CD4-positive, alpha-beta T cell treated with Interleukin-21 for 1 hour (primary cell): ENCODE data around the gene CARD11.

Source experiments
- DNase-seq: peaks from one replicate; pipeline ENCODE4 v3.0.0-alpha.2; 2020

Gene CARD11

DNA sequence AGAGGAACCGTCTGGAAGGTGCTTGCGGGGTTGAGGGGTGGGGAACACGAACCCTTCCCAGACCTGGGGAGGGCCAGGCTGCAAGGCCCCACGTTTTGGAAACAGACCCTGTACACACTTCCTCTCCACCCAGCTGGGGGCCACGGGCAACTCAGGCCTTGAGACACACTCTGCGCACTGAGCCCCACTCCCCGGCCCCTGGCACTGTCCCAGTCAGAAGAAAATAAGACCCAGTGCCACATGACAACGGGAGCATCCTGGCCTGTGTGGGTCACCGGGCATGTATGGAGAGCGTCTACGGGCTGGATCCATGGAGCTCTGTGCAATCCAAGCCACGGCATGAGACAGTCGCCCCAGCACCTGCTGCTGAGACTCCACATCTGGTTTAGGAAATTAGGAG lies 63.7 kb downstream of the CARD11 start:
- DNase-seq: no peak

DNA sequence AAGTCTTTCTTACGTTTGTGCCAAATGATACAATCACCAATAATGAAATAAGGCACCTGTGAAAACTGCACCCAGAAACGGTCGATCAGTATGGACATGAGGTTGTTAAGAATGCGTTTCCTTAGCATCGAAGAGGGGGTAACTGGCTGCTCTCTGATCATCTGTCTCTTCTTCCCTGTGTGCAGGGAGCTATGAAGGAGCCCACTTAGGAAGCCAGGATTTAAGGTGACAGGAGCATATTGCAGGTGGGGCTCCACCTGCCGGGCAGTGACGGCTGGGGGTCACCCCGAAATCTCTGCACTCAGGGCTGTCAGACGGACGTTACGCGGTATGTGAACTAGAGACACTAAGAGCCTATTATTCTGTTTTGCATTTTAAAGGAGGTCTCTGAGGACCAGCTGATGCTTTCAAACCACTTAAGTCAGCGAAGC lies 64.5 kb downstream of the CARD11 start:
- no peak for DNase-seq

DNA sequence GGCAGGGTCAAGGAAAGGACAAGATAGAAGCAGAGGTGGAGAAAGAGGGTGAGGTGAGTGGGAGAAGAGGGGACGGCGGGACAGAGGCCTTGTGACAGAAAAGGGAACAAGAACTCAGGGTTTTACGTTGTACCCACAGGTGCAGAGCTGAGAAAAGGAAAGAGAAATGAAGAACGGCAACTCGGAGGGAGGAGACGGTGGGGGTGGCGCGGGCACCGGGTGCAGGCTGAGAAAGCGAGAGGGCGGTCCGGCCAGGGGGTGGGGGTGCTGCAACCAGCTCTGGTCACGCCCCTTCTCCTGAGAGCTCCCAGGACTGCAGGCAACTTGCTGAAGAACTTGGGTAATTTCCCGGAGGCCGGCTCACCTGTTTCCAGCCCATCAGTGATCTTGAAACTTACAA lies 65.3 kb downstream of the CARD11 start:
- DNase-seq: peak; percentile 71

DNA sequence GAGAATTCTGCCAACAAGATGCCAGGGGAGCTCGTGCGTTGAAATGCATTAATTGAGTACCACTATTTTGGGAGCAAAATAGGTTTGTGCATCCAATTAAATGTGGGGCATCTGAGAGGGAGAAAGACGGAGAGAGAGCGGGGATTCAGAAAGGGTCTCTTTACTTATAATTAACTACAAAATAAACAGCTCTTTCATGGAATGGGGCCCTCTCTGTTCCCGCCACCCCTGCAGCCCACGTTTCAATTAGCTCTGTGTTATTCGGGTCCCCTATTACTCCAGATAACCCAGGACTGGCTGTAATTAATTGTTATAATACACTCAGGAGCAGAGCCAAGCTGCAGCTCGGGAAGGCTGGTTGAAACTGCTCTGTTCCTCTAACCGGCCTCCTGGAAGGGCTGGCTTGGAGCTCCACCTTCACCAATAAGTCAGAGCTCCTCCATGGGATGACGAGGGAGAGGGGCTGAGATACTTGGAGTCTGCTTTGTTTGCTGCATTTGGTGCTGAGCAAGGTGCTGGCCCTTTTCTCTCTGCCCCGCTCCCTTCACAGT lies 67.8 kb downstream of the CARD11 start:
- DNase-seq: no peak

DNA sequence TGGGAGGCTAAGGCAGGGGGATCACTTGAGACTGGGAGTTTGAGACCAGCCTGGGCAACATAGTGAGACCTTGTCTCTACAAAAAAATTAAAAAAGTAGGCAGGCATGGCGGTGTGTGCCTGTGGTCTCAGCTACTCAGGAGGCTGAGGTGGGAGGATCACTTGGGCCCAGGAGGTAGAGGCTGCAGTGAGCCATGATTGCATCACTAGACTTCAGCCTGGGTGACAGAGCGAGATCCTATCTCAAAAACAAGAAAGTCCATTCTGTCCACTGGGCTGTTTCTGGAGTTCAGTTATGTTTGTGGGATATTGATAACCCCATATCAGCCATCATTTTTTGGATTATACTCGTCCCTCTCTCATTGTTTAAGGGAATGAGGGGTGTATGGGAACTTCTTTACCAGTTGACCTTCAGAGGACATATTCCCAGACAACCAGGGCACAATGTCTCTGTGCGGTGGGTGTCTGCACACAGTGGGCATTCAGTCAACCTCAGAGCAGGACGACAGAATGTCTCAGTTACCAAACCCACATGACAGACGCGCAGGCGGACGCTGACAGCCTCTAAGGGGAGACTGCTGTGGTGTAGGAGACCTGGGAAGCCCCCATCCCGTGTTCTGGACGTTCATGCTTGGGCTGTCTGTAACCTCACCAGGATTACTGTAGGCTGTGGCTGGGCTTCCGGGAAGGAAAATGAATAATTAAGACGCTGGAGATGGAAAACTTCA lies 69.4 kb downstream of the CARD11 start:
- no peak for DNase-seq

DNA sequence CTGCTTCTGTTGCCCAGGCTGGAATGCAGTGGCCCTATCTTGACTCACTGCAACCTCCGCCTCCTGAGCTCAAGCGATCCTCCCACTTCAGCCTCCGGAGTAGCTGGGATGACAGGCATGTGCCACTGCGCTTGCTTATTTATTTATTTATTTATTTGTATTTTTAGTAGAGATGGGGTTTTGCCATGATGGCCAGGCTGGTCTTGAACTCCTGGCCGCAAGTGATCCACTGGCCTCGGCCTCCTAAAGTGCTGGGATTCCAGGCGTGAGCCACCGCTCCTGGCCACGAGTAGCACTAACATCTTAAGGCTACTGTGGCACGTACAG lies 70.9 kb downstream of the CARD11 start:
- no peak for DNase-seq

DNA sequence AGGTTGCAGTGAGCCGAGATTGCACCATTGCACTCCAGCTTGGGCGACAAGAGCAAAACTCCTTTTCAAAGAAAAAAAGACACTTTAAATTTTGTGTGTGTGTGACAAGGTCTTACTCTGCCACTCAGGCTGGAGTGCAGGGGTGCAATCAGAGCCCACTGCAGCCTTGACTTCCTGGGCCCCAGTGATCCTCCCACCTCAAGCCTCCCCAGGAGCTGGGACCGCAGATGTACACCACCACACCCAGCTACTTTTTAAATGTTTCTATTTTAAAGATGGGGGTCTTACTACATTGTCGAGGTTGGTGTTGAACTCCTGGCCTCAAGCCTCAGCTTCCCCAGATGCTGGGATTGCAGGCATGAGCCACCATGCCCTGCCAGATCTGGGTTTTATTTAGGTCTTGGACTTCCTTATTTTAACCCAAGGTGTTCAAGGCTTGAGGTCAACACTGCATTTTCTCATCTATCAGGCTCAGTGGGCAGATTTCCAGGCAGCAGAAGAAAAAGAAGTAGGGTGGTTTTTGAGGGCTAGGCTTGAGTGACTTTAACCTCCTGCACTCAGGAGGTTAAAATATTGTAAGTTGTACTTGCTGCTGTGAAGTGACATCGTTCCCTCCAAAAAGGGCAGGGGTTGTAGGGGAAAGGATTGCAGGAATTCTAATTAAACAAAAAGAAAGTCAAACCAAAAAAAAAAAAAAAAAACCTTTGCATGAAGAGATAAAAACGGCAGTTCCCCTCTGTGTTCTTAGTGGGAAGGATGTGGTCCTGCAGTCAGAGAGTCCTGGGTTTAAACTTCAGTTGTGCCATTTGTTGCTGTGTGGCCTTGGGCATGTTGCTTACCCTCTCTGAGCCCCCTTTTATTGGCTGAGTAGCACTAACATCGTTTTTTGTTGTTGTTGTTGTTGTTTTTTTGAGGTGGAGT lies 71.5 kb downstream of the CARD11 start:
- no peak for DNase-seq

DNA sequence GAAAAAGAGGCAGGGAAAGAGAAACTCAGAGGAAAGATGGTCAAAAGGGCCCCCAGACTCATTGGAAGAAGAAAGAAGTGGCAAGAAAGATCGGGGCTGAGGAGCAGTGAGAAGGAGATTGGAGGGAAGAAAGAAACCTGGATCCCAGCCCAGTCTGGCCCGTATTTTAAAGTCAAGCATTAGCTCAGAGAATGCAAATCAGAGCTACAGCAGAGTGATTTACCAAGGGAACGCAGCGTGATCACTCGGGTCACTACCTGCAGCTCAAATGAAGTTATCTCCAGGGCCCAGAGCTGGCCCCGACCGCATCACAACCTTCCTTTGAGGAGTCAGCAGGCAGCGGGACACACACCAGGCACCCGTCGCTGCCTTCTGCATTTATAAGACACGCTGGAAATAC lies 72.8 kb downstream of the CARD11 start:
- no peak for DNase-seq

DNA sequence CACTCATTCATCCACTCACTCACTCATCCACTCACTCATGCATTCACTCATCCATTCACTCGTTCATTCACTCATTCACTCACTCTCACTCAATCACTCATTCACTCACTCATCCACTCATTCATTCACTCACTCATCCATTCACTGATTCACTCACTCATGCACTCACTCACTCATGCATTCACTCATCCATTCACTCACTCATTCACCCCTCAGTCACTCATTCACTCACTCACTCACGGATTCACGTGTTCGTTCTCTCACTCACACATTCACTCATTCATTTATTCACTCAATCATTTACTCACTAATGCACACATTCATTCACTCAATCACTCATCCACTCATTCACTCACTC lies 73.4 kb downstream of the CARD11 start:
- DNase-seq: no peak

DNA sequence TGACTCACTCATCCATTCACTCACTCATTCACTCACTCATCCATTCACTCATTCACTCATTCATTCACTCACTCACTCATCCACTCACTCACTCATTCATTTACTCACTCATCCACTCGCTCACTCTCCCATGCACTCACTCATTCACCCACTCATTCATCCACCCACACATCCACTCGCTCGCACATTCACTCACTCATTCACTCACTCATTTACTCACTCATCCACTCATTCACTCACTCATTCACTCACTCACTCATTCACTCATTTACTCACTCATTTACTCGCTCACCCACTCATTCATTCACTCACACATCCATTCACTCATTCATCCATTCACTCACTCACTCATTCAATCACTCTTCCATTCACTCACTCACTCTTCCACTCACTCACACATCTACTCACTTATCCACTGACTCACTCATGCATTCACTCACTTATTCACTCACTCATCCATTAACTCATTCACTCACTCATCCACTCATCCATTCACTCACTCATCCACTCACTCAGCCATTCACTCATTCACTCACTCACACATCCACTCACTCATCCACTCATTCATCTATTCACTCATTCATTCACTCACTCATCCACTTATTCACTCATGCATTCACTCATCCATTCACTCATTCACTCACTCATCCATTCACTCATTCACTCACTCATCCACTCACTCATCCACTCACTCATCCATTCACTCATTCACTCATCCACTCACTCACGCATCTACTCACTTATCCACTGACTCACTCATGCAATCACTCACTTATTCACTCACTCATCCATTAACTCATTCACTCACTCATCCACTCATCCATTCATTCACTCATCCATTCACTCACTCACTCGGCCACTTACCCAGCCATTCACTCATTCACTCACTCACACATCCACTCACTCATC lies 74.0 kb downstream of the CARD11 start:
- no peak for DNase-seq

DNA sequence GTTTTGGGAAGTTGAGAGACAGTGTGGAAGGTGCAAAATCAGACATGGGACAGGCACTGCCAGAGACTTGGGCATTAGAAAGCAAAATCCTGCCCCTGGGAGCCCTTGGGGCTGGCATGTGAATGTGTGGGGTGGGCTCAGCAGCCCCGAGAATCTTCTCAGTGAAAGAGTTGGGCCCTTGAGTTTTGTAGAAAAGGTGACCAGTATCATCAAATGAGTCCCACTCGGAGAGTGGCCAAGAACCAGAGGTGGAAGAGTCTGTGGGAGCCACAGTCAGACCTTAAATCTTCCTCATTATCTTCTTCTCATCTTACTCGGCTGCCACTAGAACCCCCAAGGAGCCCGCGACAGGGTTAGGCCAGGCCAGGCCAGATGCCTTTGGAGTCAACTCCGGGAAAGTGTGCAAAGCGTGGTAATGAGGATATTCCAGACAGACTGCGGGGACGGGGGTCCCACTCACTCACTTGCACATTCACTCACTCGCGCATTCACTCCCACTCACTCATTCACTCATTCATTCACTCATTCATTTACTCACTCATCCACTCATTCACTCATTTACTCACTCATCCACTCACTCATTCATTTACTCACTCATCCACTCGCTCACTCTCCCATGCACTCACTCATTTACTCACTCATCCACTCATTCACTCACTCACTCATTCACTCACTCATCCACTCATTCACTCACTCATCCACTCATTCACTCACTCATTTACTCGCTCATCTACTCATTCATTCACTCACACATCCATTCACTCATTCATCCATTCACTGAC lies 74.9 kb downstream of the CARD11 start:
- no peak for DNase-seq

DNA sequence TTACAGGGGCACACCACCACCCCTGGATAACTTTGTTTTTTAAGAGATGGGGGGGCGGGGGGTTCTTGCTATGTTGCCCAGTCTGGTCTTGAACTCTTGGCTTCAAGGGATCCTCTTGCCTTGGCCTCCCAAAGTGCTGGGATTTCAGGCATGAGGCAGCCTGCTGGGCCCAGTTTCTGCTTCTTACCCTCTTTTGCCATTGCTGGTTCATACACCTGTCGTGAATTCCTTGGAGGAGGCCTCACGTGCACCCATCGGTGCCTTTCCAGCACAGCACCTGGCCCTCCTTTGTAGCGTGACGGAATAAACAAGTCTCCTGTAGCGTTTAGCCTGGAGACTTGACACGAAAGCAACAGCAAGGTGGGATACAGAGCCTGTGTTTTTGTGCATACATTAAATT lies 75.5 kb downstream of the CARD11 start:
- no peak for DNase-seq

DNA sequence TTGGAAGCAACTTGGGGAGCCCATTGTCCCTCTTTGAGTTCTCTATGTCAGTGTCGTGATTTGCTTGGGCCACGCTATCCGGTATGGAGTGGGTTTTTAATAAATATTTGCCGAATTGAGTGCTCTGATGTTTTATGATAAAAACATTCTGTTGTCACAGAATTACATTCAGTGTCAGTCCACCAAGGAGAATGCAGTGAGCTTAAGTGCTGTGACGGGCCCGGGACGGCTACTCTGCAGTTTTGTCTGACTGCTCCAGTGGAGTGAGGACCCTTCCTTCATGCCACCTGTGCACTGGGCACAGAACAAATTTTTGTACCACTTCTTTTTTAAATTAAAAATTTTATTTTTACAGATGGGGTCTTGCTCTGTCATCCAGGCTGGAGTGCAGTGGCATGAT lies 76.0 kb downstream of the CARD11 start:
- DNase-seq: no peak

DNA sequence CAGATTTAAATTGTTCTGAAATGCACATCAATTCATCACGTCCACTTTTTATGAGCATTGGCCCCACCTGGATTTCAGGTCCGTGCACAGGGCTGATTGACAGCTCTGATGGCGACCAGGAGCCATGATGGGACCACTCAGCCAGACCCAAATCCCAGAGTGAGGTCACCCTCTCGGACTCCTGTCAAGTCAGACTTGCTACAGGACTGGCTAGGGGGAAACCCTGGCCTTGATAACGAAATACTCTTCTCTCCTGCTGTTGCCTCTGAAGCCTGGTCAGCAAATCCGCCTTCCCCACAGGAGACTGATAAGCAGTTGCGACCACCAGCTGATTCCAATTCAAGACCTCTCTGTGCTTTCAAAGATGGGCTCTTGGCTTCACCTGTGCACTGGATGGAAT lies 76.4 kb downstream of the CARD11 start:
- no peak for DNase-seq

DNA sequence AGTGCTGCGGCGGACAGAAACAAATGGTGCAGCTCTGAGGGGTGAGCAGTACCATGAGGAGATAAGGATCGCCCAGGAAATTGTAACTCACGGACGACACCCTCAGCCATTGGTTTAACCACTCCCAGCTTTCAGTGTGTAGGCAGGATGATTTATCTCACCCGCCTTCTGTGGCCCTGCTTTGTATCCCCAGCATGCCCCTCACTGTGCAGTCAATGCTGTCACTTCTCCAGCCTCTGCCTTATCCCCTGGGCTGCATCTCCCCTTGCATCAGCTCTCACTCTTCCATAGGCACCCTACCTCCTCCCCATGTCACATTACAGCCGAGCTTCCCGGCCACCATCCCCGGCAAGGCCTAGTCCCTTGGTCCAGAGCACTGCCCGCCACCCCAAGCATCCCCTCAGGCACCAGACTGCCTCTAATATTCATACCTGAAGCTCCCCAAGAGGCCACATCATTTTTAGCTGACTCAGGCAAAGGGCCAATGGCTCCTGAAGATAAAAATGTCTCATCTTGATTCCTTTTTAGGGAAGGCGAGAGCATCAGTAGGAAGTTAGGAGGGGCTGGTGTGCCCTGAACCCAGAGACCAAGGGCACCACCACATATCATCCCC lies 77.1 kb downstream of the CARD11 start:
- no peak for DNase-seq

DNA sequence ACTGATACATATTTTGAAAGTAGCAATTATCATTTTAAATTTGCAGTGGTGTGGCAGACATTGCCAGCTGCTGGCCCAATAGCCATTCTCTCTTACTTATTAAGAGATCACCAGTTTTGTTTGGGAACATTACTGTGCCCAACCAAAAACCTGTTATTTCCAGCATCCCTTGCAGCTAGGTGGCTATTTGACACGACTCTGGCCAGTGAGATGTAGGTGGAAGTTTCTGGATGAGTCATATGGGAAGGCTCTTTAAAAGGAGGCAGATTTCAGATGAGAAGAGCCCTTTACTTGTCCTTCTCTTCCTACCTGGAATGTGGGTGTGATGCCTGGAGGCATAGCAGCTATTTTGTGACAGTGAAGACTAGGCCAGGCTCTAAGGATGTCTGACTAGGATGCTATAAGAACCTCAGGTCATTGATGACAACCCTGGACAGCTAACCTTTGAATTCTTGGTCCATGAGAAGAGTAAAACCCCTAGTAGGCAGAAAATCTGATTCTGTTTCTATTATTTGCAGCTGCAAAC lies 77.9 kb downstream of the CARD11 start:
- no peak for DNase-seq

DNA sequence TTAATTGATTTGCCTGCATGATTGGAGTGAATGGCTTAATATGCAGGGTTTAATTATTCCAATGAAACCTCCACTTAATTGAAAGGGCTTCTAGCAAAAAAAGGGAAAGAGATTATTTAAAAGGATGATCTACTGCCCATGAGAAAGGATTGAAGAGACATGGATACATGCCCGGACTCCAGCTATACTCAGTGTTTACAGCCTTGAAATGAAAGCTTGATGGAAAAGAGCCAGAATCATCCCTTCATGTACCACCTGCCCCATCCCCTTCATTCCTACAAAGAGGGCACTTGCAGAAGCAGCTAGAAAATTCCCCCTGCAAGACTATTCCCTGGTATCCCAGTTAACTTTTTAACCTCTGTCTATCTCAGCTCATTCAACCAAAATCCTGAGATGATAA lies 78.4 kb downstream of the CARD11 start:
- DNase-seq: no peak

DNA sequence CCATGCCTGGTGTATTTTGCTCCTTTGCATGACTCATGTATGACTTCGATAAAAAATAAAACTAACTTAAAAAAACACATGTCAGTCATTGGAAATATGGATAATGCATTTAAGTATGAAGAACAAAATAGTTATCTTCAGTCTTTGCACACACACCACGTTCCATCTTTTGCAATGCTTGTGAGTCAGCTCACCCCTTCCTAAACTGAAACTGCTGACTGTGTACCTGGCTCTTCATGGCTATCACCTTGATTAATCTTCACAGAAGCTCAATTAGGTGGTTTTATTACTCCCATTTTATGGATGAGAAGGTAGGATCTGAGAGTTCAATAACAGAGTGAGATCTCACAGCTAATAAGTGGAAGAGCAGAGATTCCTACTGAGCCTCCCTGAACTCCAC lies 79.5 kb downstream of the CARD11 start:
- DNase-seq: no peak

DNA sequence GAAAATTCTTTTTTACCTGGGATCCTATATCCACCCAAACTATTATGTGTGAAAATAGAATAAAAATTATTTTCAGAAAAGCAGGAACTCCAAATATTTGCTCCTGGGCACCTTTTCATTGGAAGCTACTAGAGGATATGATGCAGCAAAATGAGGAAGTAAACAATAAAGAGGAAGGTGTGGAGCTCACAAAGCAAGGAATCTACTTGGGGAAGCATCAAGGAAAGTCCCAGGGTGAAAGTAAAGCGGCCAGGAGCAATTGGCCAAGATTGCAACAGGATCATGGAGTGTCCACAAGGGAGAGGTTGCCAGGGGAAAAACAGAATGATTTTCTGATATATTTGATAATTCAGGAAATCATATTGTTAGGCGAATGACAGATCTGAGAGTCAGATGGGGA lies 80.8 kb downstream of the CARD11 start:
- DNase-seq: no peak

DNA sequence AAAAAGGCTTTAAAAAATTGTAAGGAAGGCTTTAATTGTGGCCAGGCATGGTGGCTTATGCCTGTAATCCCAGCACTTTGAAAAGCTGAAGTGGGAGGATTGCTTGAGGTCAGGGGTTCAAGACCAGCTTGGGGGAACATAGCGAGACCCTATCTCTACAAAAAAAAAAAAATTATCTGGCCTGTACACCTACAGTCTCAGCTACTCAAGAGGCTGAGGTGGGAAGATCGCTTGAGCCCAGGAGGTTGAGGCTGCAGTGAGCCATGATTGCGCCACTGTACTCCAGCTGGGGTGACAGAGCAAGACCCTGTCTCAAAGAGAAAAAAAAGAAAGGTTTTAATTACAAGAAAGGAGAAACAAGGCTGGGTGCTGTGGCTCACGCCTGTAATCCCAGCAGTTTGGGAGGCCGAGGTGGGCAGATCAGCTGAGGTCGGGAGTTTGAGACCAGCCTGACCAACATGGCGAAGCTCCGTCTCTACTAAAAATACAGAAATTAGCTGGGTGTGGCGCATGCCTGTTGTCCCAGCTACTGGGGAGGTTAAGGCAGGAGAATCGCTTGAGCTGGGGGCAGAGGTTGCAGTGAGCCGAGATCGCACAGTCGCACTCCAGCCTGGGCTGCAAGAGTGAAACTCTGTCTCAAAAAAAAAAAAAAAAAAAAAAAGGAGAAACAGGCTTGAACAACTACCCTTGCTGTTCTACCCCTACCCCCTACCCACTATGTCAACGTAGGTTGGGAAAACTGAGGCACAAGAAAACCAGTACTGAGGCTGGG lies 83.7 kb downstream of the CARD11 start:
- no peak for DNase-seq
